ENCODE results near the gene HMG20A. TPM values are rescaled to one million over a fixed set of nuclear protein-coding genes. Genes with fewer than 3 reads are reported as not detected.

The HMG20A gene
- total RNA-seq, 1 experiment from 2014 or later, result 16.4 TPM

DNA sequence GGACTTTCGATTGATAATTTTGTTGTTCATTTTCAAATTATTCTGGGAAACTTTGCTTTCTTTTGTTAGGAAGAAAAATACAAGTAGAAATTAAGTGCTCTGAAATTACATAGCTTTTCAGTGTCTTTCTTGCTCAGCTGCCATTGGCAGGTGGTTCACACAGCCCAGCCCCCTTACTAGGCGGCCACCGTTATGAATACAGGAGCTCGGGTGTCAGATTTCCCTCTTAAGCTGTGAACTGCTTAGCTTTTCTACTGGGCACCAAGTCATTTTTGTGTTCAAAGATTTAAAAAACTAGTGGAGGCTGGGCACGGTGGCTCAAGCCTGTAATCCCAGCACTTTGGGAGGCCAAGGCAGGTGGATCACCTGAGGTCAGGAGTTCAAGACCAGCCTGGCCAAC, 55.2 kb downstream of the HMG20A start:
- no peak for DNase-seq (ENCODE audit: low read depth)

DNA sequence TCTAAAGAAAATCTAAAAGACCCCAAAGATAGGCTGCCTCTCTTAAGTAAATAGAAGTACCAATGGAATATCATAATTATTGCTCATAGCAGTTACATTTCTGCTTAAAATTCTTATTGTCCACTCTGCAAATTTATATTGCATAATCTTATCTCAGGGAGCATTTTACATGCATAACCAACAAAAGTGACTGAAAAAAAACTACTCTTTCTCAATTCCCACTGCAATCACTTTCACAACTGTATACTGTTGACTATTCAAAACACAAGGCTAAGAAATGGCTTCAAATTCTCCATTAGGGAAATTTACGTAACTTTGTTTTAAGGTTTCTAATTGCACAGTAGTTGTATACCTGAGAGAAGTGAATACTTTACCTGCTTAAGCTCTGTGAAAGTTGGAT, 56.3 kb downstream of the HMG20A start:
- no peak for DNase-seq (ENCODE audit: low read depth)

GRCh38 chr15:77478051-77478450, 57.4 kb downstream of the HMG20A start:
- no peak for DNase-seq (ENCODE audit: low read depth)

DNA sequence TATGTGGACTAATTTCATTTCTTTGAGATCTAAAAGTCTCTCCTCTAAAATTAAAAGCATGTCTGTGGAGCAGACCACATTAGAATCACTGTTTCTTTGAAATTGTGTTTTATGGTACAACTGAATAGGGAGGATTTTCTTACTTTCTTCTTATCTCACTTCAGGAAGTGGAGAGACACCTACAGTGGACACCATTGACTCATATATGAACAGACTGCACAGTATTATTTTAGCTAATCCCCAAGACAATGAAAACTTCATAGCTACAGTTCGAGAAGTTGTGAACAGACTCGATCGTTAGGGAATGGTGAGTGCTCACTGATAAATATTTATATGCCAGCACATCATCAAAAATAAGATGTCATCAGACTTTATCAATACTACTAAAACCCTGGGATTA, 58.3 kb downstream of the HMG20A start:
- DNase-seq (ENCODE audit: low read depth), result no peak

DNA sequence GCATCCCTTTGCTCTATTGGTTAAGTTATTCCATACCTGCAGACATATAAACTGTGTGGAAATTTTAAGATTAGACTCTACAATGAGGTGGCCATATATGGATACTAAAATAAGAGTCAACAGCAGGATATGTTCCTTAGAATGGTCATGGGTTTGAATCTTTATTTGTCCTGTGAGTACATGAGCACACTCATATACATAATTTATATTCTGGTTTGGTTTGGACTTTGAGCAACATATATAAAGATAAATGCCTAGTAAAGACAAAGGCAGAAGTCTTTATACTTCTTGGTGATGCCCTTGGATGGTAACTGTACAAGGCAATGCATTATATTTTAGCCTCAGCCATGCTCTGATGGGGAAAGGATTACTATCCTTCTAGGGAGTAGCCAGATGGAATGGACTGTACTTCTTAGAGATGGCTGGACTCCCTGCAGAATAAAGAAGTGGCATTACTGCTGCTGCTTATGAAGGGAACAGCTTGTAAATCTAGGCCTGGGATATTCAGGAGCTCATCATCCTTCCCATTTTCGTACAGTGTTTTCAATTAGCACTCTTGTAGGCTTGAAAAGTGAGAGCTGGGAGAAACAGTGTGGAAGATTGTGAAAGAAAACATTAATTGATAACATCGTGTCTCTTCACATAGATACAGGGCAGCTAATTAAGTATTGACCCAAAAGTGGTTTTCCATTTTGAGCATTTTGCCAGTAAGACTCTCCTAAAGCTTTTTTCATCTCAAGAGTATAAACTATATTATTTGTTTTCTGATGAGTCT, 60.4 kb downstream of the HMG20A start:
- no peak for DNase-seq (ENCODE audit: low read depth)

DNA sequence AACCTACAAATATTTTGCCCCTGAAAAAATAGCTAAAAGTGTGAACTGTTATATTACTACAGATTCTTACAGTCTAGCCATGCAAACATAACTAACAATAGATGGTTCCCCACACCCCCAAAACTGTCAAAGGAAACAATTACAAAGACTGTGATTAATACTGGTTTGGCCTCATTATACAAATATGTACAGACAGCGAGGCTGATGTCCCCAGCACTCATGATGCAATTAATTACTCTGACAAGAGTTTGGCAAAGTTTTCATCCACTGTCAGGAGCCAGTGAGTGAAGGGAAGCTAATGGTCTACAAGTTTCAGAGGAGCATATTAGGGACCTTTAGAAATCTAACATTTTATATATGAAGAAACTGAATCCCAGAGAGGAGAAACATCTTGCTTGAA, 61.0 kb downstream of the HMG20A start:
- DNase-seq (ENCODE audit: low read depth), result peak; percentile 42

DNA sequence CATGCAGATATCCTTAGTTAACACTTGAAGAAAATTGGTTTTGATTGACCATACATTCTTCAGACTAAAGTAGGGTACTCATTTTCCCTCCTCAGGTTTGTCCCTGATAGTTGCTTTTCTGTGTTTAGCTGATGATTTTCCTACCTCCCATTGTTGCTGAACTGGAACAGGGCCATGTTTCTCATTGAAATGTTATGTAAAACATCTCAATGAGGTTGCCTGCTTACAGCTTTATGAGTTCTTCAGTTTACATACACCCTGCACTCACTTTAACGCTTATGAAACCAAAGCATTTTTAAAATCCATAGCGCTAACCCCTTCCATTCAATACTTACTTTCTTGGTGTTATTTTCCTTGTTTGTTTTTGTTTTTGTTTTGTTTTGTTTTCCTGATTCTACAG, 61.9 kb downstream of the HMG20A start:
- peak; percentile 52 for DNase-seq (ENCODE audit: low read depth)

- DNase-seq (ENCODE audit: low read depth), result peak; percentile 50
Observed at GRCh38 chr15:77483425-77484140, 62.9 kb downstream of the HMG20A start.

DNA sequence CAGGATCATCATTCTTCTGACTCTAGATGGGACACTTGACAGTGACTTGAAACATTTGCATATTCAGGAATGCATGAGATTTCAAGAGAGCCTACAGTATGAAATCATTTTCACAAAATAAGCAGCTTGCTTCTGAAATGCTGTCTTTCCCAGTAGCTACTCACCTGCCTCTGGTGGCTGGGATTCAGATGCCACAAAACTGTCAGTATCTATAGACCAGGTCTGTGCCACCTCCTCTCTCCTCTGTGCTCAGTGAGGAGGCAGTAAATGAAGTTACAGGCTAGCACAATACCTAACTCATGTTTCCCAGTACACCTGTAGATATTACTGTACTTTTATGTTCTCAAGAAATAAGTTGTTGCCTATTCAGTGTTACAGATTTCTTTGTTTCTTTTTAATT, 64.3 kb downstream of the HMG20A start:
- no peak for DNase-seq (ENCODE audit: low read depth)

DNA sequence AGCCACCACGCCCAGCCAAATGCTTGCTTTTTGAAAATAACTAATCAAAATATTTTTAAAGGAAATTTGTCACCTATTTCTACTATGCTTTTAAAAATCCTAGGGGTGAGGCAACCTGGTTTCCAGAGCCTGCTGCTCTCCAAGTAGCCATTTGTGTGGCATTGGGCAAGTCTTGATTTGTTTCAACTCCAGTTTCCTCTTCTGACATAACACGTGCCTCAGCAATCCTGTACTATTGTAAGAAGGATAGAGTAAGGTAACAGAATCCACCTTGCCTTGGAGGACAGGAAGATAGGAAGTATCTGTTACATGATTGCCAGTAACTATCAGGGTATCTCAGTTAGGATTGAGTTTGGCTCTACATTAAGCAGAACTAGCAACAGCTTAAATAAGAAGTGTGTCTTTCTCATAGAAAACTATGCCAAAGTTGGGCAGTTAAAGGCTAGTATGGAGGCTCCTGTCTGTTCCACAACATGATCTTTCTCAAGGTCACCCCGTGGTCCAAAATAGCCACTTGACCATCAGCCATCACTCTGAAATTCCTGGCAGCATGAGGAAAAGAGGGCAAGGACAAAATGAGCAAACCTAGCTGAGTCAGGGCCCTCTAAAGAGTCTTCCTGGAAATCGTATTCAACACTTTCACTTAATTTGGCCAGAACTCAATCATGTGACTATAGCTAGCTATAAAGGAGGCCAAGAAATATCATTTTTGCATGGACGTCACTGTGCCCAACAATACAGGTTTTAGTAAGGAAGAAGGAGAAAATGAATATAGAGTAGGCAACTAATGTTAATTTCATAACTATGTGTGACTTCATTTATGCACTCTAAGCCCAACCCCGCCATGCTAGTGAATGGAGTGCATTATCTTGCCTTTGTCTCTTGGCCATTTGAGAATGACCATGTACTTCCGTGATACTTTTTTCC, 66.1 kb downstream of the HMG20A start:
- DNase-seq (ENCODE audit: low read depth), result no peak

DNA sequence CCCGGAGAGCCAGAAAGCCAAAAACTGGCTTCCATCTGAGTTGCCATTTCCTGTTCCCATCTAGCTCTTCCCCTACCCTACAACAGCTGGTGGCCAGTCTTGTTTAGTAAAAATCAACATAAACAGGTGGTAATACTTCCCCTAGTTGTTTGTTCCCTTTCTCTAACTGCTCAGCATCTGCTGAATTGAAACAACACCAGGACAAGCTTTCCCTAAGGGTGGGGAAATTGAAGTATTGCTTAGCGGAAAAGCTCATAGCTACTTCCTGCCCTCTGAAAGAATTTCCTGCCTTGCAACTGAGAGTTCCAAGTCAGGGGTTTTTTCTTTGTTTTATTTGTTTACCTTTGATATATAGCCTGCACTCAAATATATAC, 66.8 kb downstream of the HMG20A start:
- no peak for DNase-seq (ENCODE audit: low read depth)

GRCh38 chr15:77487888-77488287, 67.2 kb downstream of the HMG20A start:
- no peak for DNase-seq (ENCODE audit: low read depth)

GRCh38 chr15:77489647-77490046, 69.0 kb downstream of the HMG20A start:
- no peak for DNase-seq (ENCODE audit: low read depth)

- DNase-seq (ENCODE audit: low read depth), result peak; percentile 33
Observed at GRCh38 chr15:77493324-77493907, 72.7 kb downstream of the HMG20A start.

DNA sequence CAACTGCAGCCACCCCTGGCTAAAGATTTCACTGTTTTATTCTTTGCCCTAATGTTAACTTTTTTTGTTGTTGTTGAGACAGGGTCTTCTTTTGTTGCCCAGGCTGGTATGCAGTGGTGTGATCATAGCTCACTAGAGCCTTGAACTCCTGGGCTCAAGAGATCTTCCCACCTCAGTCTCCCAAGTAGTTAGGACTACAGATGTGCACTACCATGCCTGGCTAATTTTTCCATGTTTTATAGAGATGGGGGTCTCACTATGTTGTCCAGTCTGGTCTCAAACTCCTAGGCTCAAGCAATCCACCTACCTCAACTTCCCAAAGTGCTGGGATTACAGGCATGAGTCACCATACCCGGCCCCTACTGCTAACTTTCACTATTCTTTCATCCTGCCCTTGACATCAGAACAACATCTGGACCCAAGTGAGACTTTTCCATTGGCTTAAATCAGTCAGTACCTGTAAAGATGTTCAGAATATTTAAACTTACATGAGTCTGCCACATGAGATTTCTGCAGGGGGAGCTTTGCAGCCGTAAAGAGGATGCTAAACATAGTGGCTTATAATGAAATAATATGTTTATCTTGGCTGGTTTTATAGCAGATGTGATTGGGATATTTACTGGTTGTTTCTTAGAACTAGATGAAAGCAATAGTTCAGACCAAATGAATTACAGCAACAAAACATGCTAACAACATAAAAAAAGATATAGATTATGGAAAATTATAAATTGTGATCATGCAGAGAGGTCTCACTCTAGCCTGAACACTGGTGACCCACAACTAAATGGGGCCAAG, 73.6 kb downstream of the HMG20A start:
- no peak for DNase-seq (ENCODE audit: low read depth)

DNA sequence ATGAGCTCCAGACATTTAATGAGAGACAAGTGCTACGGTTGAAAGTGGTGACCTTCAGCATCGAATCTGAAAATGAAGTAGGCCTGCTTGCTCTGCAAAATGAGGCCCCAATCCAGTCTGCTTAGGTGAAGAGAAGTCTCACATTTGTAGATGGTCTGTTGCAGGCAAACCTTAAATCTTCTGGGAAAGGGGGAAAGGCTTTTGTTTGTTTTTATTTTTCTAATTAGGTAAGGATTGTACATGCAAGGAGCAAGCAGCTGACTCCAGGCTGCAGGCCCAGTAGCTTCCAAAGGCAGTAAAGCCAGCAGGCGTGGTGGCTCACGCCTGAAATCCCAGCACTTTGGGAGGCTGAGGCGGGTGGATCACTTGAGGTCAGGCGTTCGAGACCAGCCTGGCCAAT, 74.3 kb downstream of the HMG20A start:
- no peak for DNase-seq (ENCODE audit: low read depth)

DNA sequence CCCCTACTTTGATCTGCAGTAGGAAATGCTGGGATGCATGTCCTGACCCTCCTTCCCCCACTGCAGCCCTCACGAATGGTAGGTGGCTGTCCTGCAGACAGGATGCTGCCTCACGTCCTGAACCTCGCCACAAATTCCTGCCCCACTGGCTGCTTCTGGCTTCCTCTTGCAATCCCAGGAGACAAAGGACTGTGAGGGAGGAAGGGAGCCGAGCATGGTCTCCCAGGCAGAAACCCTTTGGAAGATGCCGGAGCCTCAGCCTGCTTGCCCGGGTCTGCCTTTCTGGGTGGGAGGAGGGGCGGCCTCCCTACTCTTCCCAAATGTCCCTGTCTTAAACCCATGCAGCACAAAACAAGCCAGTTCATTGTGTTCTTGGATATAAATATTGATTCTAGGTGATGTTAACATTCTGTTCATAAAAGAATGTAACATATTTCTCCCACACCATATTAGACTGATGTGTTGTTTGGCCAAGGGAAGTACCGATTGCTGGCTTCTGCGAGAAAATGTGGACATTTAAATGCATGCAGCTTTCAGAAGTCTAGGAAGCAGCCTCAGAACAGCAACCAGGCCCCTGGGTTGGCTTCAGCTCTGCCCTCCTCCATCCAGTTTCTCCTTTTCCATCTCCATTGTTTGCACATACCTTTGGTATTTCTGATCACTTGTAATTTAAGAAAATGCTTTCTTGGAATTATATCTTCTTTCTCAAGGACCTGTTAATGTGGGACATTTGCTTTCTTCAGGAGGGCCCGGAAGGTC, 75.3 kb downstream of the HMG20A start:
- DNase-seq (ENCODE audit: low read depth), result no peak

DNA sequence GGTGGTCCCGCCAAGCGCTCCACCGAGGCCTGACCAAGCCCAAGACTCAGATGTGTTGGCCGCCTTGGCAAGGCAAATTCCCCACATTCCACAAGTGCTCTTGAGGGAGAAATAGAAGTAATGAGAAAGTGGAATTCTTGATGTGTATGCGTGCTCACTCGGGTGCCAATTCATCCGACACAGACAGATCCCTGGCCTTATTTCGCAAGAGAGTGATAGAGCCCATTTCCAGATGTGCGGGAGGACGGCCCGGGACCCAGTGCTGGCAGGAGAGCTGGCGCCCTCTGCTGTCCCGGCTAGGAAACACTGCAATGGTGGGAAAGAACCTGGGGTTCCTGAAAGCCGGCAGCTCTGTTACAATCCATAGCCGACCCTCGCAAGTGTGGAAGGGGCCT, 76.0 kb downstream of the HMG20A start:
- peak; percentile 86 for DNase-seq (ENCODE audit: low read depth)

DNA sequence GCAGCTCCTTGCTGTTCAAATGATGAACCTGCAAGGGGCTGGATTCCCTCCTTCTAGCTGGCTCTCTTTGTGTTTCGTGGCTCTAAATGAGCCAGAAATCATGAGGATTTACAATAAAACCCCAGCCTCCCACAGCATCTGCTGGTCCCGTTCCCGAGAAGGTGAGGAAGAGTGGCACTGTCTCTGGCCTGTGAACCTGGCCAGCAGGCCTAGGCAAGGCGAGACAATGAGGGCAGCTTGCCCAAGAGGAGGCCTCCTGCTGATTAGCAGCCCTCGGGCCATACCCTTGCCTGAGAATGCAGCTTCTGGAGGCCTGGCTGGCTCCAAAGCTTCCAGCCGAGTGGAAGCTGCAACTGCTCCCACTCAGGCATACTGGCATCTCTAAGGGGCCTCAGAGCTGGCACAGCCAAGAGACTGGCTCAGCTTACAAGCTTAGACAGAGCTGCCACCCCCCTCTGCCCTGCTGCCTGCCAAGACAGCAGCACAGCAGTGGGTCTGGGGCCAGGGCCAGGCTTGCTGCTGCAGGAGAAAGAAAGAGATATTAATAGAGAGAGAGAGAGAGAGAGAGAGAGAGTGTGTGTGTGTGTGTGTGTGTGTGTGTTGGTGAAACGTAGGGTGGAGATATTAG, 76.5 kb downstream of the HMG20A start:
- DNase-seq (ENCODE audit: low read depth), result peak; percentile 50

DNA sequence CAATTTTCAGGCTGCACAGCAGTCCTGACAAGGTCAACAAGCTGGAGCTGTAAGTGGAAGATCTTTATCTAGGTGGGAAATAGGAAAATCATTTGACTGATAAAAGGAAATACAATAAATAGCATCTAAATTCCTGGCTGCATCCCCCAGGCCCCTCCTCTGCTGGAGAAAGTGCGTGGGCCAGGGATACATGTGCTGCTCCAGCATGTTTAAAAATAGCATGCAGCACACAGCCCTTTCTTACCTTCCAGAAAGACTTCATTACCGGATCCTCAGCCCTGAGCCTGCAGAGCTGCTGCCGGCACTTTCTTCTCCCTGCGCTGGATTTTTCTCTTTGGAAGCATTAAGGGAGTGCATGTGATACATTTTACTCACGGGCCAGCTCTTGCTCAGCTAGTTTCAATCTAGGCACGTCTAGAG, 77.3 kb downstream of the HMG20A start:
- no peak for DNase-seq (ENCODE audit: low read depth)

Data from Daoy (cell line).